ENCODE measurements around the gene PLXDC2.

PLXDC2 gene

DNA sequence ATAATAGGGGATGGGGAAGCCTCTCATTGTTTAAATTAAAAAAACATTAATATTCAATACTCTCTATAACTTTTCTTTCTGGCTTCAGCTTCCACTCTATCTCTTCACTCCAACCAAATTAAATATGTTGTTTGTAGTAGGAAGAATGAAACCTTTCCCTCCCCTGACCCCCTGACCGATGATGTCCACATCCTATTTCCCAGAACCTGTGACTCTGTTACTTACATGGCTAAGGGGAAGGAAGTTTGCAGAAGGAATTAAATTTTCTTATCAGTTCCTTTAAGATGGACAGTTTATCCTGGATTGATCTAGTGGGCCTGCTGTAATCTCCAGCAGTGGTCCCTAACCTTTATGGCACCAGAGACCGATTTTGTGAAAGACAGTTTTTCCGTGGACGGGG lies 130.0 kb downstream of the PLXDC2 start:
- DNase-seq = no peak

DNA sequence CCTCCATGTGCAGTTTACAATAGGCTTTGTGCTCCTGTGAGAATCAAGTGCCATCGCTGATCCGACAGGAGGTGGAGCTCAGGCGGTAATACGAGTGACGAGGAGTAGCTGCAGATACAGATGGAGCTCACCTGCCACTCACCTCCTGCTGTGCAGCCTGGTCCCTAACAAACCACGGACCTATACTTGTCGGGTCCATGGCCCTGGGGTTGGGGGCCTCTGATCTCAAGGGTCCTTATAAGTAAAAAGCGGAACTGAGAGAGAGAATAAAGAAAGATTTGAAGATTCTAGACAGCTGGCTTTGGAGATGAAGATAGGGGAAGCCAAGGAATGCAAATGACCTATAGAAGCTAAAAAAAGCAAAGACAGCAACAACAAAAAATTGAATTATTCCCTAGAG lies 130.6 kb downstream of the PLXDC2 start:
- DNase-seq = no peak

DNA sequence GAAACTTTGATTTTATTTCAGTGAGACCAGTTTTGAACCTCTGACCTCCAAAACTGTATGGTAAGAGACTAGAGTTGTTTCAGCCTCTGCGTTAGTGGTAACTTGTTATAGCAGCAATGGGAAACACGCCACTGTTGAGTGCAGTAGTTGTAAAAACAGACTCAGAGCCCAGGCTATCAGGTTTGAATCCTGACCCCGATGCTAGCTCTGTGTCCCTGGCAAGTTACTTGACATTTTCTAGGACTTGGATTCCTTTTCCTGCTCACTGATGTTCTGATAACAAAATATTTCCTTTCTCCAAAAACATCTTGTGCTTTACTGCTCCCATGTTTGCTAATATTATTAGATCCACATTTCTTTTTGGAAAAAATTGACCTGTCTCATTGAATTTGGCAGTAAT lies 131.0 kb downstream of the PLXDC2 start:
- DNase-seq = no peak

GRCh38 chr10:19947656-19948055 lies 131.4 kb downstream of the PLXDC2 start:
- no peak for DNase-seq

- no peak for DNase-seq
These were observed 136.2 kb downstream of the PLXDC2 start for GRCh38 chr10:19952224-19953010.

DNA sequence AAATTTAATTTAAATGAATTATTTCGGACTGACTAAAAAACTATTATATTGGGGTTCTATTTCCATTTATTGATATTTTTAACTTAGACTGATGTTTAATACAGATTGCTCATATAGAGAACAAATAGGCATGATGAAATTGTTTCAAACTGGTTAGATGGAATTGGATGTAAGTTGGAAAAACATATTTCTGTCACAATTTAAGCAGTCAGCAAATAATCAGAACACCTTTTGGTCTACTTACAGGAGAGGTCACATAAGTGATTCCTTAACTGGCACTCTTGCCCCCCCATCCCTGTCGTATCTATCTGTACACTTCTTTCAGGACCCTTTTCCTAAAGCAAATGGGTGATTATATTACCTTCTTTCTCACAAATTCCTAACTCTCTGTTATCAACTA lies 138.4 kb downstream of the PLXDC2 start:
- DNase-seq = no peak

- no peak for DNase-seq
These were observed 140.3 kb downstream of the PLXDC2 start for GRCh38 chr10:19956516-19957032.

DNA sequence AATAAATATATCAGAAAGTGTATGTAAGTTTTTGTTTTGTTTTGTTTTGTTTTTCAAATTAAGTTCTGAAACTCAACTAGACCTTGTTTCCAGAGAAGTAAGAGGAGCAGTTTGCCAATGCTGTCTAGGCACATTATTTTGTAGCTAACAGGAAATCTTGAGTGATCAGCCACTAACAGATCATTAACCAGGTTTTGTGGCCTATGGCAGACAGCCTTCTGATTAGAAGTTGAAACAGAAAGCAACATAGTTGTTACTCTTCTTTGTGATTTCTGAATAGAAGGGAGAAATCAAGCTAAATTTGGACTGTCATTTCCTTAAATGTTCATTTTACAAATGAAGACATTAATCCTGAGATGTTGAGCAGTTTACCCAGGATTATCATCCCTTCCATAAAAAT lies 142.6 kb downstream of the PLXDC2 start:
- DNase-seq = no peak

- DNase-seq = no peak
These were observed 145.1 kb downstream of the PLXDC2 start for GRCh38 chr10:19961076-19962053.

- no peak for DNase-seq
These were observed 148.4 kb downstream of the PLXDC2 start for GRCh38 chr10:19964625-19965024.

DNA sequence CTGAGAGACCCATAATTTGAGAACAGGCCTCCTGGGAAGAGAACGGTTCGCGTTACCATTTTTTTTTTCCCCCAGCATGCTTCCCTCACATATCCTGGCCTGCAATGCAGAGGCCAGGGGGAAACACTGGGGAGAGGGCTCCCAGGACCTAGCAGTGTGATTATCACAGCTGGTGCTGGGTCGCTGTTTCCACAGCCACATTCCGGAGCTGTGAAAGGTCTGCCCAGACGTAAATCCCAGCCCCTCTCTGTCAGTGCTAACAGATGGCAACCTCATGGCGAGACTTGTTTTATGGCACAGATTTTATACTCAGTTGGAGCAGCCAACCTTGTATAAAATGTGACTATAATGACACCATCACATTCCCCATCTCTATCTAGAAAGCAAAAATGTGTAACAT lies 150.5 kb downstream of the PLXDC2 start:
- DNase-seq = no peak

- no peak for DNase-seq
These were observed 151.7 kb downstream of the PLXDC2 start for GRCh38 chr10:19967981-19968380.

- DNase-seq = no peak
These were observed 152.5 kb downstream of the PLXDC2 start for GRCh38 chr10:19968745-19969144.

DNA sequence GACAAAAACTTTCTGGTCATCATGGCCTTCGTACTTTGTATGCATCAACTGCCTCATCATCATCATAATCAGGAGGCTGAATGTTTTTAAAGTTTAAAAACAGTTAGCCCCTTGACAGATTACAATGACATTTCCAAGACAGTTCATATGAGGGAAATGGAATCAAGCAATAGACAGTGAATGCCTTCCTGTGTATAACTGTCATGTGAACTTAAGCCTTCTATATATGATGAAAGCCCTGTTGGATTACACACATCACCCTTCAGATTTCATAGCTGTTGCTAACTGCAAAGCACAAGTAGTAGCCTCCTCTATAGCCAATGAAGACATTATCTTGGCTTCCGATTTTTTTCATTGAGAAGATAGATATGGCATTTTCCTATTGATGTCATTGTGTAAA lies 154.0 kb downstream of the PLXDC2 start:
- DNase-seq = no peak

- no peak for DNase-seq
These were observed 154.5 kb downstream of the PLXDC2 start for GRCh38 chr10:19970717-19971116.

GRCh38 chr10:19971343-19972052 lies 155.3 kb downstream of the PLXDC2 start:
- no peak for DNase-seq

DNA sequence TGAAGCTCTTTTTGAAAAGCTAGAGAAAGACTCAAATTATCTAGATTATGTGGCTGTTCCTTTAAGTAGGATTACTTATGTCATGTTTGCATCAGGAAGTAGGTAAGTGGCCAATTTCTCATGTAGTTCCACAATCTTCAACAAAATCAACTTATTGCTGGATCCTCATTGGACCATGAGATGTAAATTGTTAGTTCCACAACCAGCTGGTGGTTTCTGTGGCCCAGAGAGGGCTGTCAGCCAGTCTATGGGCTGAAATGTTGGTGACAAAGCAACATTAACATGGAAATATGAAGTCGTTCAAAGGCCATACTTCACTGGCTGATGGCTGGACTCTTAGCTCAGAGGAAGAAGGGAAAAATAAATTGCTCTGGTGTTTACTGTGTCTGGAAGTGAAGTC lies 157.9 kb downstream of the PLXDC2 start:
- DNase-seq = no peak

- no peak for DNase-seq
These were observed 158.3 kb downstream of the PLXDC2 start for GRCh38 chr10:19974554-19974953.

DNA sequence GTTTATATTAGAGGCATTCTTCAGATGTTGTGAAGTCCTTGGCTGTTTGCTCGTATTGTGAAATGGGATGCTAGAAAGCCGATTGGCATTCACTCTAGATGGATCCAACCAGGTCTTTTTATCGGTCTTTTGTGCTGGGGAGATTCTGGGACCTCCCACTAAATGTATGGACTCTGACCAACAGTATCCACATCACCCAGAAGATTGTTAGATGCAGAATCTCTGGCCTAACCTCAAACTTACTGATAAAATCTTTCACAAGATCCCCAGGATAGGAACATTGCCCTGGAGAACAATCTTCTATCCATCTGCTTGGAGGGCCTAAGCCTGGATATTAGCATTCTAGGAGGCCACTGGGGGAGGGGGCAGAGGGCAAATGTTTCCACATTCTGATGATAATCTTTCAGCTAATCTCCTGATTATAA lies 160.9 kb downstream of the PLXDC2 start:
- DNase-seq = no peak

GRCh38 chr10:19979628-19980027 lies 163.4 kb downstream of the PLXDC2 start:
- no peak for DNase-seq

GRCh38 chr10:19983880-19984565 lies 167.8 kb downstream of the PLXDC2 start:
- no peak for DNase-seq

GRCh38 chr10:19985745-19986144 lies 169.5 kb downstream of the PLXDC2 start:
- no peak for DNase-seq
